ENCODE measurements around the gene CCDC47. TPM values are rescaled to one million over a fixed set of nuclear protein-coding genes. Genes with fewer than 3 reads are reported as not detected.

The CCDC47 gene
- total RNA-seq, 1 donor from 2014 or later: 109 TPM

DNA sequence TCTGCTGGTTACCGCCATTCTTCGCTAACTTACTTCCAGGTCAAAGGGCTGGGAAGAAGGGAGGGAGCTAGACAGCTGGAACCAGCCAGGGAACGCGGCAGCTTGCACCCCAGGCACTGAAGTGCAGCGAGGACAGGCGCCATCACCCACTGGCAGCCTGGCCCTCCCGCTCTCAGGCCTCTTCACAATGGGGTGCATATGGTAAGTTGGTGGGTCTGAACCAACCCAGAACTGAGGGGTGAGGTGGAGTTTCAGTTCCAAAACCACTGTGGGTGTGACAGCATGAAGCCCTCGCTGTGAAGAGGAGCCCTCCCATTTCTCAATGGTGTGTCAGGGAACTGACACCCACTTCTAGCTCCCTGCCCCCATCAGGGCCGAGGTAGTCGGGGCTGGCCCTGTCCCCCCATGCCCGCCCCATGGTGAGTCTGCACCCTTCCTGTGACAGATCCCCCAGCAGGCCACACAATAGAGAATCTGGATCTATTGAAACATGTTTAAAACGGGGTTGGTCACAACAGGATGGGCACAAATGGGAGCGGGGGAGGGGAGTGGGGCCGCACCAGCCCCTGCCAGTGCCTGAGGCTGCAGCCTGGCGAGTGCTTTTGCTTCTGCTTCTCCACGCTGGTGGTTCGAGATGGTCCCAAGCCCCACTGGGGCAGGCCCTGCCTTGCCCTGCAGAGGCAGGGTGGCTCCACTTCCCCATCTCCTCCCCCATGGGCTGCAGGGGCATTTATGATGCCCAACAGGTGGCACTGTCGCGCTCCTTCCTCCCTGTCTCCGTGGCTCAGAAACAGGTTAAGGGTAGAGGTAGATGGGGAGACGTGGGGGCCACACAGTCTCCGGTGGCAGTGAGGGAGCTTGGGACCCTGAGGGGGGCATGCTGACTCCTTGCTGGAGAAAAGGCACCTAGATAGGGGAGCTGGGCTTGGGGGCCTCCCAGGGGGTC is 75.8 kb downstream of the CCDC47 start:
- DNase-seq: peak; percentile 75

DNA sequence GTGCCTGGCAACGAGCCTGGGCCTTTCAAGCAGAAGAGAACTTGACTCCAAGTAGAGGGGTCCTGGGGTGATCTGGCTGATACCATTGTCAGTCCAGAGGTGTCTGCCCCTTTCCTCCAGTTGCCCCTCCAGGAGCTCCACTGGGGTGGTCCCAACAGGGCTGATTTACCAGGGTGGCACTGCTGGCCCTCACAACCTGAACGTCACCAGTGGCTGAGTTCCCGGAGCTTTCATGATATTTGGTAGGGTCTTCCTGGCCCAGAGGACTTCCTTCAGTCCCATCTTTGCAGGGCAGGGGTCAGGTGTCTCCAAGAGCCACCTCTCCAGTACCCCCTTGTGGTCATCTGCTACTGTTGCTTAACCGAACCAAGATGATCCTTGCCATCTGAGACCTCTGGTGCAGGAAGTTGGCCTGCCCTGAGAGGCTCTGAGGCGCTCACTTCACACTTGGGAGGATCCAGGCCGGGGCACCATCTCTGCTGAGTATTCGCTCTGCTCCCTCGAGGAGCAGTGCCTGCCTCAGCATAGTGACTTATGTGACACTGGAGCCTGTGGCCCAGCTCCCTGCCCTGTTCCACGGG is 76.9 kb downstream of the CCDC47 start:
- DNase-seq: peak; percentile 82

DNA sequence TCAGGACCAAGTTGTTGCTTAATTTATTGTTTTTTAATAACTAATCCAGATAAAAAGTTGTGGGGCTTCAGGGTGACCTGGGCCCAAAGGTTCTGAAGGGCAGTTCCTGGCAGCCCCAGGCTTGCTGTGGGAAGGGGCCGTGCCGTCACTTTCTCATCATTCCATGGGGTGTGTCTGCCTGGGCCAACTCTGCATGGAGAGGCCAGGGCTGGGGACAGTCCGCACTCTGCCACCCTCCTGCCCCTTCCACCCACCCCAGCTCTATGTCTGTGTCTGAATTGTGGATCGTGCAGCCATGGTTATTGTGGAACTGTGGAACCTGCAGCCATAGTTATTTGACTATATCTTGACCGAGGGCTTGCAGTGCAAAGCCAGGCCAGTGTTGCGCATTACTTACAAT is 77.5 kb downstream of the CCDC47 start:
- DNase-seq: no peak

Other genes with a start within 250 kb of the CCDC47 start
- gene DCAF7, start 223.1 kb downstream of the CCDC47 start, total RNA-seq: 27.9 and 55.2 TPM in 2 replicates
- 15.5 and 24.3 TPM in 2 replicates for gene TACO1, start 172.7 kb downstream of the CCDC47 start, total RNA-seq
- 138 and 207 TPM in 2 replicates for gene MAP3K3, start 151.2 kb downstream of the CCDC47 start, total RNA-seq
- gene LIMD2, start 73.5 kb downstream of the CCDC47 start, total RNA-seq: 46.5 and 64.4 TPM in 2 replicates
- gene STRADA, start 31.8 kb downstream of the CCDC47 start, total RNA-seq: 26.5 and 27.5 TPM in 2 replicates
- gene DDX42, start 573 bp upstream of the CCDC47 start, total RNA-seq: 71.6 and 81.5 TPM in 2 replicates
- gene PSMC5, start 53.8 kb upstream of the CCDC47 start, total RNA-seq: 46.6 and 92.0 TPM in 2 replicates
- 73.3 and 78.8 TPM in 2 replicates for gene FTSJ3, start 54.1 kb upstream of the CCDC47 start, total RNA-seq
- gene SMARCD2, start 69.1 kb upstream of the CCDC47 start, total RNA-seq: 78.8 and 97.8 TPM in 2 replicates
- gene CSH2, start 100.1 kb upstream of the CCDC47 start, total RNA-seq: not detected in 2 replicates
- gene GH2, start 108.3 kb upstream of the CCDC47 start, total RNA-seq: not detected in 2 replicates
- not detected in 2 replicates for gene CSH1, start 123.0 kb upstream of the CCDC47 start, total RNA-seq
- gene CSHL1, start 137.7 kb upstream of the CCDC47 start, total RNA-seq: not detected in 2 replicates
- not detected in 2 replicates for gene GH1, start 145.2 kb upstream of the CCDC47 start, total RNA-seq
- gene CD79B, start 158.7 kb upstream of the CCDC47 start, total RNA-seq: 2.1 and 5.1 TPM in 2 replicates
- gene SCN4A, start 199.3 kb upstream of the CCDC47 start, total RNA-seq: 0.09 and 0.17 TPM in 2 replicates
- 0.42 and 0.85 TPM in 2 replicates for gene PRR29, start 224.8 kb upstream of the CCDC47 start, total RNA-seq
- 443 and 748 TPM in 2 replicates for gene ICAM2, start 247.0 kb upstream of the CCDC47 start, total RNA-seq